Astrocyte (in vitro differentiated cells and primary cell): ENCODE data around the gene BOLA1. TPM values are rescaled to one million over a fixed set of nuclear protein-coding genes. Genes with fewer than 3 reads are reported as not detected.
A peak's percentile ranks its signal among the peaks of the same experiment; 100 is the strongest.

Source experiments
- DNase-seq: peaks from one replicate; pipeline ENCODE4 v3.0.0-alpha.2; 2010; ENCODE audit warnings: low read depth
- FAIRE-seq: peaks from 2 replicates; lab custom pipeline; 2011; peaks lifted over from hg19 to GRCh38; lab: Jason Lieb, UNC
- H2AFZ ChIP-seq: 2 replicates; pipeline ENCODE4 v1.6.0; 2012; ENCODE audit warnings: low read depth, low read length, inconsistent platforms
- H3K27ac ChIP-seq: 2 replicates; pipeline ENCODE4 v1.5.1; 2011; ENCODE audit warnings: low read depth, low read length, inconsistent platforms
- H3K27me3 ChIP-seq: 2 replicates; pipeline ENCODE4 v1.6.0; 2011; ENCODE audit warnings: low read length, inconsistent platforms; ENCODE audit not compliant: insufficient read depth
- H3K36me3 ChIP-seq: 2 replicates; pipeline ENCODE4 v1.5.1; 2011; ENCODE audit warnings: low read length, inconsistent platforms; ENCODE audit not compliant: insufficient read depth
- H3K4me1 ChIP-seq: 2 replicates; pipeline ENCODE4 v1.5.1; 2011; ENCODE audit warnings: low read length, inconsistent platforms; ENCODE audit not compliant: insufficient read depth
- H3K4me2 ChIP-seq: 2 replicates; pipeline ENCODE4 v1.6.0; 2012; ENCODE audit warnings: low read length, inconsistent platforms
- H3K4me3 ChIP-seq: 2 replicates; pipeline ENCODE4 v1.5.1; 2011; ENCODE audit warnings: low read depth, mild to moderate bottlenecking, low read length, inconsistent platforms; ENCODE audit not compliant: insufficient read depth
- H3K79me2 ChIP-seq: 2 replicates; pipeline ENCODE4 v1.6.0; 2012; ENCODE audit warnings: mild to moderate bottlenecking, low read length, inconsistent platforms; ENCODE audit not compliant: insufficient read depth
- H3K9ac ChIP-seq: 2 replicates; pipeline ENCODE4 v1.6.0; 2012; ENCODE audit warnings: mild to moderate bottlenecking, low read length, inconsistent platforms
- H3K9me3 ChIP-seq: 2 replicates; pipeline ENCODE4 v1.5.1; 2012; ENCODE audit warnings: low read depth, mild to moderate bottlenecking, low read length, inconsistent platforms; ENCODE audit not compliant: insufficient read depth
- H4K20me1 ChIP-seq: 2 replicates; pipeline ENCODE4 v1.6.0; 2012; ENCODE audit warnings: low read length, inconsistent platforms; ENCODE audit not compliant: insufficient read depth
- H3K27ac Mint-ChIP-seq: one replicate; pipeline ENCODE4 v1.8.0; 2021; ENCODE audit warnings: mild to moderate bottlenecking, mixed read lengths; ENCODE audit not compliant: unreplicated experiment
- H3K27me3 Mint-ChIP-seq: one replicate; pipeline ENCODE4 v1.8.0; 2021; ENCODE audit warnings: low read depth, mixed read lengths; ENCODE audit not compliant: unreplicated experiment
- H3K36me3 Mint-ChIP-seq: one replicate; pipeline ENCODE4 v1.8.0; 2021; ENCODE audit warnings: low read depth, mixed read lengths; ENCODE audit not compliant: unreplicated experiment
- H3K4me1 Mint-ChIP-seq: one replicate; pipeline ENCODE4 v1.8.0; 2021; ENCODE audit warnings: low read depth, mixed read lengths; ENCODE audit not compliant: unreplicated experiment
- H3K4me3 Mint-ChIP-seq: one replicate; pipeline ENCODE4 v1.8.0; 2021; ENCODE audit warnings: mild to moderate bottlenecking, moderate library complexity, mixed read lengths; ENCODE audit not compliant: unreplicated experiment
- H3K9me3 Mint-ChIP-seq: one replicate; pipeline ENCODE4 v1.8.0; 2021; ENCODE audit warnings: mild to moderate bottlenecking, mixed read lengths; ENCODE audit not compliant: unreplicated experiment
- CTCF ChIP-seq: IDR thresholded peaks from 2 replicates; pipeline ENCODE4 v1.5.1; 2011; ENCODE audit warnings: low read depth, mild to moderate bottlenecking, inconsistent platforms, low read length, moderate library complexity; ENCODE audit not compliant: insufficient read depth
- EZH2 ChIP-seq: IDR thresholded peaks from 2 replicates; pipeline ENCODE4 v1.6.1; 2012; ENCODE audit warnings: mild to moderate bottlenecking, low read length, inconsistent platforms; ENCODE audit not compliant: insufficient read depth
- total RNA-seq: library from RNA; stranded (reverse); gene quantifications from 2 replicates; pipeline ENCODE4 v1.2.1, GENCODE V29; 2021

Gene BOLA1
- total RNA-seq, 1 donor from 2014 or later: 6.1 TPM

- Mint-ChIP-seq H3K4me1 (peaks cover 2% of the 10 kb centered on the region), H3K4me3 (no peak overlapping the region), H3K36me3 (peaks cover 1% of the 10 kb centered on the region), H3K27me3 (no peaks in the 10 kb centered on the region), H3K9me3 (no peaks in the 10 kb centered on the region), H3K27ac (peak overlapping the region; percentile 23)
- FAIRE-seq: no peak
- Histone ChIP-seq H3K27me3 (no peaks in the 10 kb centered on the region), H3K4me2 (peak overlapping the region; percentile 93), H3K4me1 (peaks cover 10% of the 10 kb centered on the region), H3K9me3 (no peaks in the 10 kb centered on the region), H2AFZ (no peak overlapping the region), H3K4me3 (no peak overlapping the region), H3K79me2 (peaks cover 17% of the 10 kb centered on the region), H3K9ac (no peak overlapping the region), H3K27ac (no peak overlapping the region), H4K20me1 (peaks cover 16% of the 10 kb centered on the region), H3K36me3 (no peaks in the 10 kb centered on the region)
- no peak for DNase-seq
- TF ChIP-seq CTCF (no peak), EZH2 (no peak)
Measured at GRCh38 chr1:149883598-149884247, 15.6 kb upstream of the BOLA1 start.

GRCh38 chr1:149884433-149885338 is 14.7 kb upstream of the BOLA1 start:
- H3K4me2 ChIP-seq: peak overlapping the region; percentile 93
- Mint-ChIP-seq H3K27ac (no peak overlapping the region), H3K9me3 (no peaks in the 10 kb centered on the region), H3K4me1 (peaks cover 2% of the 10 kb centered on the region), H3K27me3 (no peaks in the 10 kb centered on the region), H3K36me3 (peaks cover 1% of the 10 kb centered on the region), H3K4me3 (no peak overlapping the region)
- H3K79me2 ChIP-seq: peaks cover 17% of the 10 kb centered on the region
- peaks cover 16% of the 10 kb centered on the region for H4K20me1 ChIP-seq
- H3K36me3 ChIP-seq: no peaks in the 10 kb centered on the region
- DNase-seq: peak; percentile 23
- H3K27ac ChIP-seq: peak overlapping the region; percentile 95
- H3K4me1 ChIP-seq: peaks cover 10% of the 10 kb centered on the region
- H3K9me3 ChIP-seq: no peaks in the 10 kb centered on the region
- H3K4me3 ChIP-seq: peak overlapping the region; percentile 88
- TF ChIP-seq EZH2: no peak
- TF ChIP-seq CTCF: no peak
- no peak for FAIRE-seq
- H3K9ac ChIP-seq: peak overlapping the region; percentile 97
- H3K27me3 ChIP-seq: no peaks in the 10 kb centered on the region
- peak overlapping the region; percentile 33 for H2AFZ ChIP-seq
